Measurements from ENCODE around the gene PITPNM3.
"Not testable (repeated sequence)": the region's sequence is repeated elsewhere in the genome, so short reads cannot be mapped to it uniquely, and the experiment has no call there.

PITPNM3 gene

DNA sequence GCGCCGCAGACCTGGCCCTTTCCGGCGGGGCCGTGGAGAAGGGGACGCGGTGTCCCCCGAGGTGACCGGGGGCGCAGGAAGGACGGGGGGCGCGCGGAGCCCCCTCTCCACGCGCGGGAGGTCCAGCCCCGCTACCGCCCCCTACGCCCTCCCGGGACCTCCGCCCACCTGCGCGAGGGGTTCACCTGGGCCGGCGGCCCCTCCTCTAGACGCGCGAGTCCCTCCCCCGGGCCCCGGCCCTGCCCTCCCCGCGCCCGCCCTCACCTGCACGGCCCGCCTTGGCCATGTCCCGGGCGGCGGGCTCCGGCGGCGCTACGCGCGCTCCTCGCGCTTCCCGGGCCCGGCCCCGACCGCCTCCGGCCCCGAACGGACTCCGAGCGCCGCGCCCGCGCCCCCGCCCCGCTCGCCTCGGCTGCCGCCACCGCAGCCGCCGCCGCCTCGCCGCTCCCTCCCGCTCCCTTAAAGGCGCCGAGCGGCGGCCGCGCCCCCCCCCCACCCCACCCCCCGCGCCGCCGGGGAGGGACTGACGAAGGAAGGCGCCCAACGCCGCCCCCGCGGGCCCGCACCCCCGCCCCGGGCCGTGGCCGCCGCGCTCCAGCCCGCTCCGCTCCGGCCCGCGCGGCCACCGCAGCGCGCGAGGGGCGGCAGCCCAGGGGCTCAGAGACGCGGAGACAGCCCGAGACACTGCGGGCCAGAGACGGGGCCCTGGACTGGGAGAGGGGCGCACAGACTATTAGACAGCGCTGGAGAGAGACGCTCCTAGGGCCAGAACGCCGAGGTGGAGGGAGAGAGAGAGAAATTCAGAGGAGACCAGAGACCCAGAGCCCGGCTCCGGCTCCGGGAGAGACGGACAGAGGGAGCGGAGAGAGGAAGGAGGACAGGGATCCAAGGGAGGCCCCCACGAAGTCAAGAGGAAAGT, at the start of gene PITPNM3:
Gene PITPNM3 (minus strand): TSS at position 435 of the 919 bp plus-strand sequence. CDS start 149 bp downstream, at position 286.
- peak in 6 of 51 donors; percentile 7 to 47 (median 23) for DNase-seq

DNA sequence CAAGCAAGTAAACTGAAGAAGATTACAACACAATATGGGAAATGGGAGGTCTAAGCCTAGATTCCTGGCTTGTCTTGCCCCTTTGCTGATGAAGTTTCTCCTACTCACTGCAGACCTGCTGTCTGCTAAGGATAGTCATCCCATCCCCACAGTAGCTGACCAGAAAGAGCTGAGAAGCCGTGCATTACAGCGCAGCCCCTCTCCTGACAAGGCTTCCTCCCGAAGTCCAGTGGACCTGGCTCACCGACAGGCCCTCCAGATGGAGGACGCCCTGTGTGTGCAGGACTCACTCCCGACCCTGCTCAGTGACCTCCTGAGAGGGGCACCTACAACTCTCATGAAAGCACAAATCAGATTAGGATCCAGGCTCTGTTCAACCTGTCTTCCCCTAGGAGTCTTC, 48.8 kb upstream of the PITPNM3 start:
- no peak for DNase-seq

DNA sequence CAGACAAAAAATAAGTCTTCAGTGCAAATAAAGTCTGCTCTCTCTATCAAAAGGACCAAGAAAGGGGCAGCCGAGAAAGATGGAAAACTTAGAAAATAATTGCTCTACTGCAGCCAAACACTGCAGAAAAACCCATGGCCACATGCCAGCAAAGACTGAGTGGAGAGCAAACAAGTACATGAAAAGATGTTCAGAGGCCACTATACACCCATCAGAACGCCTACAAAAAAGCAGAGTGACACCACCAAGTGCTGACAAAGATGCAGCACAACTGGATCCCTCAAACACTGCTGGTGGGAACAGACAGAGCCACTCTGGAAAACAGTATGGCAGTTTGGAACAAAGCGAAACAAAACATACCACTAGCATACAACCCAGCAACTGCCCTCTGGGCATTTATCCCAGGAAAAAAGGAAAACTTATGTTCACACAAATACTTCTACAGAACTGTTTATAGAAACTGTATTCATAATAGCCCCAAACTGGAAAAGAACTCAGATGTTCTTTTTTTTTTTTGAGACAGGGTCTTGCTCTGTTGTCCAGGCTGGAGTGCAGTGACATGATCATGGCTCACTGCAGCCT, 47.5 kb upstream of the PITPNM3 start:
- peak in 7 of 51 donors; percentile 3 to 16 (median 8) for DNase-seq

DNA sequence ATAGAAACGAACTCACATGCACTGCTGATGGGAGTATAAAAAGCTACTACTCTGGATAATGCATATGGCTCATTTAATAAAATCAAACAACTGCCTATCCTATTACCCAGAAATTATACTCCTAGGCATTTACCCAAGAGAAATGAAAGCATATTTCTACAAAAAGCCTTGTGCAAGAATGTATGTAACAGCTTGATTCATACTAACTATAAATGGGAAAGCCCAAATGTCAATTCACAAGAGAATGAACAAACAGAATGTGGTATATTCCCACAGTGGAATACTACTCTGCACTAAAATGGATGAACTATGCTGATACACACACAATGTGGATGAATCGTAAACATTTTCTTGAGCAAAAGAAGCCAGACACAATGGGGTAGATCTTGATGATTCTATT, 45.8 kb upstream of the PITPNM3 start:
- DNase-seq, result no peak

DNA sequence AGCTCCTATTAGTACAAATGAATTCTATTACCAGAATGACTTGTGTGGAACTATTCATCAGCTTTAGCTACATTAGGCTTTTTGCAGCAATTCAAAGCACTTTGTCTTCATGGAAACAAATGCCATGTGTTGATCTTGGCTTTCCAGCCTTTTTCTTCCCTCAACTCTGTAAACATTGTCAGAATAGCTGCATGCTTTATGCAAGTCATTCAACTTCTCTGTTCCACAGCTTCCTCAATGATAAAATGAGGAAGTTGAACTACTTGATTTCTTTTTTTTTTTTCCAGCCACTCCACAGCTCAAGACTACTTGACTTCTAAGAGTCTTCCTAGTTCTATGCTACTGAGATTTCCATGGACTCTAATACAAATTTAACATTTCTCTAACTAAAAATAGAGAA, 43.0 kb upstream of the PITPNM3 start:
- DNase-seq, result peak in 2 of 51 donors; percentile 2 to 40

DNA sequence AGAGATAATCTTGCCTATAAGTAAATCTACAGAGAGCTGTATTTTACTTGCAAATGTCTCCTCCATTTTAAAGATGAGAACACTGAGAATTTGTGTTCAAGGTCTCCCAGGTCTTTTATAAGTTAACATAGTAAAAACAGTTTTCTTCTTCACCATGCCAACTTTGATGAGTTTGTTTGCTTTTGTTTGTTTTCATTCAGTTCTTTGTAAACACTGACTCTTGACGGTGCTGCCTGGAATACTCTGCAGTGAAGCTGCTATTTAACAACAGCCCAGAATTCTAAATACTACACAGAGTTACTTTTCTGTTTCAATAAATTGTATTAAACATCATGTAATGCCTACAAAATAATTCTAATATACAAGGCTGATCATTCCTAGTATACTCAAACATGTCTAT, 41.4 kb upstream of the PITPNM3 start:
- no peak for DNase-seq

DNA sequence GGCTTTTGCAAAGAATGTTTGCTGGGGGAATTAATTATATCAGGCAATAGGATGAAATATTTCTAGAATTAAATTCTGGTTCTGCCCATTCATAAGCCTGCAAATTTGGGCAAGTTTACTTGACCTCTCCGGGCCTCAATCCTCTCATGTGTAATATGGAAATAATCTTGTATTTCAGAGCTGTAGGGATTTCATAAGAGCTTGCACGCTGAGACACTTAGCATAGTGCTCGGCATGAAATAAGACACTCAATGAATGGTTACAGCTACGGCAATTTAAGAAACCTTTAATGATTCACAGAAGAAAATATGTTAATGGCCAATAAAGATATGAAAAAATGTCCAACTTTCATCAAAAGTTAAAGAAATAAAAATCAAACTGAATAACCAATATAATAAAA, 40.6 kb upstream of the PITPNM3 start:
- DNase-seq, result no peak

DNA sequence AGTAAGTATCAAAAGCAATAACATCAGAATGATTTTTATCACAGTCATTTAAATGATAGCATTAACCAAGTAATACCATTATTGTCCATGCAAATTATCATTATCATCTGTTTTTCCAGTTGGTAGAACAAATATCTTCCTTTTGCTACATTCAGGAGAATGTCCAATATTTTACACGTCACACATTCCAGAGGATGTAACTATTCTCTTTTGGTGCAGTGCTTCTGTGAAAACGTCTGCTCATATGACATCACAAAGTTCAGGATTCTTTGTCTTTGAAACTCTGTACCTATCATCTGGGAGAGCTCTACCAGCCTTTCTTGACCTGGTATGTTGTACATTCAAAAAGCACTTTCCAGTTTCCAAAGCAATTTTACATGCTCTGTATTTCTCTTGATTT, 40.2 kb upstream of the PITPNM3 start:
- no peak for DNase-seq

DNA sequence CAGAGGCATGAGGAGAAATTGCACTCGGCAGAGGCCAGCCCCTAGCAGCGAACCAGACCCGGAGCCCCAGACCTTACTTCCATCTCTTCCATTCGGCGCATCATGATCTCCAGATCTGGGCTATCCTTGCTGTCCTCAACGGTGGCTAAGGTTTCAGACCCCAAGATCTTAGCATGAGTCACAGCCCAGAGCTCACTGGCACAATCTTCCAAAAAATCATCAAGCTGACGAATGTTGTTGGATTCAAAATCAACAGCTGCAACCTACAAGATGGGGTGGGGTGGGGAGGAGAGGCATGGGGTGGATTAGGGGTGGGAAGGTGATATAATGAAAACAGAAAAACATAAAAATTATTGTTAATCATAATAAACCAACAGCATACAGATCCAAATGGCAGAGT, 39.7 kb upstream of the PITPNM3 start:
- DNase-seq, result no peak

DNA sequence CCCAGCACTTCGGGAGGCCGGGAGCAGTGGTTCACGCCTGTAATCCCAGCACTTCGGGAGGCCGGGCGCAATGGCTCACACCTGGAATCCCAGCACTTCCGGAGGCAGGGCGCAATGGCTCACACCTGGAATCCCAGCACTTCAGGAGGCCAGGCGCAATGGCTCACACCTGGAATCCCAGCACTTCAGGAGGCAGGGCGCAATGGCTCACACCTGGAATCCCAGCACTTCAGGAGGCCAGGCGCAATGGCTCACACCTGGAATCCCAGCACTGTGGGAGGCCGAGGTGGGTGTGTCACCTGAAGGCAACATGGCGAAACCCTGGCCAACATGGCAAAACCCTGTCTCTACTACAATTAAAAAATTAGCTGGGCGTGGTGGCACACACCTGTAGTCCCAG, 37.0 kb upstream of the PITPNM3 start:
- DNase-seq, result not testable (repeated sequence)

DNA sequence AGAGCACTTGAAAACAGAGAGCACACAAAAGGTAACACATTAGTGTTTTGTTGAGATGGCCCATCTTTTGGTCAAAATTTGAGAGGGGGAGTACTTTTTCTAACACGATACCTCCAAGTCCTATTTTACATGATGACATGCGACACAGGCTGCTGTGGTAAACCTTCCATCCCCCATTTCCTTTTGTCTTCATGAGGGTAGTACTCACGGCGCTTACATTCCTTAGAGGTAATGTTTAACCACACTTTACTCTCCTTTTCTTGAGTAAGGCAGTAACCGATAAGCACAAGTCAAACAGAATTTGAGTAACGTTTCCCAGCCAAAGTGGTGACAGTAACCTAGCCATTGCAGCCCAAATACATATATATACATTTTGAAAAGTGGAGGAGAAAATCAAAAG, 35.8 kb upstream of the PITPNM3 start:
- DNase-seq, result no peak

DNA sequence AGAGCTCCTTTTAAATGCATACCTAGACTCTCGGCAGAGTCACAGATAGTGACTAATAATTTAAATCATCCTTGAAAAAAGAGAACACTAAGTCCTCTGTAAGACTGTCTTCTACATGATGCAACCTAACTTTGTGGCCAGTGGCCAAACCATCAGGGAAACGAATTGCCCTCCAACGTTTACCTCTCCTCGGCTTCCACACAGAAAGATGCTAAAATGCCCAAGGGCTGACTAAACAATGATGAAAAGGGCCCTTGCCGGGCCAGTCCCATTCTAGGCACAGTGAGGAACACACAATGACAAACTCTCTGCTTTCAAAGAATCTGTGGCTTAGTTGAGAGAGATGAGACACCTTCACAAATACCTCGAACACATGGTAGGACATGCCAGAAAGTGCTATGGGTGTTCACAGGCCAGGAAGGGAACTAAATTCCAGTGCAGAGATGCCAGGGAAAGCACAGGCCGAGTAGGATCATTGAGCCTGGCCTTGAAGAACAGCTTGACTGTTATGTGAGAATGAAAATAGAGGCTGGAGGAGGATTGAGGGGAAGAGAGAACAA, 35.3 kb upstream of the PITPNM3 start:
- DNase-seq, result no peak

DNA sequence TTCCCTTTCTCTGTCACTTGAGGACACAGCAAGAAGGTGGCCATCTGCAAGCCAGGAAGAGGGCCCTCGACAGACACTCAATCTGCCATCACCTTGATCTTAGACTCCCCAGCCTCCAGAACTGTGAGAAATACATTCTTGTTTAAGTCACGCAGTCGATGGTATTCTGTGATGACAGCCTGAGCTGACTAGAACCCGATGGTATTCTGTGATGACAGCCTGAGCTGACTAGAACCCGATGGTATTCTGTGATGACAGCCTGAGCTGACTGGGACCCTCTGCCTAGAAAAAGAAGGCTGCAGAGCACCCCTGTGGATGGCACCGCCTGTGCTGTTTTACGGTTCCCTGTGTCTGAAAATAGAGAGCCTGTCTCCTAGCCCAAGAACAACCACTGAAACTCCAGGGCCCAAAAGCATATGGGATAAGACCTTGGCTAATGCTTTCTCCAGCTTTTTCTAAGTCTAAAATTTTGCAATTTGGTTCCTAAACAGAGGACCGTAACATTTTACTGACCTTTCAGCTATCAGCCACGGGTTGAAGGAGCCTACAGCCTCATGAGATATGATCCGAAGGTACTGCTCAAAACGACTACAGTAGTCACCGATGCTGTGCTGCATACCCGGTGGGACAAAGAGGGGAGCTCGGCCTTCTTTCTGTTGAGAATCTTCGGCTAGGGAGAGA, 33.1 kb upstream of the PITPNM3 start:
- no peak for DNase-seq

DNA sequence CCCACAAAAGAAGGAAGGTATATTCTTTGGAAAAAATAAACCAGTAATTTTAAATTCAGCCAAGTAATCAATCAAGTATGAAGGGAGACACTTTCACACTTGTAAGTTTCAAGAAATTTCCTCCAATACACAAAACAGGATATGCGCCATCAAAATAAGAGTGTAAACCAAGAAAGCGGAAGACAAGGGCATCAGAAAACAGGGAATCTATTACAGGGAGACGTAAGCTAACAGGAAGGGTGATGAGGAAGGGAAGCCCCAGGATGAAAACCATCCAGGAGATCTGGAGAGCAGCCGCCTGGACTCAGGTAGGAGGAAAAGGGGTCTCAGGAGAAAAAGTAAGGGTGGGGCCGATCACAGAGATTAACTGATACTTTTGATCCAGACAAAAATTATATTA, 31.8 kb upstream of the PITPNM3 start:
- no peak for DNase-seq

DNA sequence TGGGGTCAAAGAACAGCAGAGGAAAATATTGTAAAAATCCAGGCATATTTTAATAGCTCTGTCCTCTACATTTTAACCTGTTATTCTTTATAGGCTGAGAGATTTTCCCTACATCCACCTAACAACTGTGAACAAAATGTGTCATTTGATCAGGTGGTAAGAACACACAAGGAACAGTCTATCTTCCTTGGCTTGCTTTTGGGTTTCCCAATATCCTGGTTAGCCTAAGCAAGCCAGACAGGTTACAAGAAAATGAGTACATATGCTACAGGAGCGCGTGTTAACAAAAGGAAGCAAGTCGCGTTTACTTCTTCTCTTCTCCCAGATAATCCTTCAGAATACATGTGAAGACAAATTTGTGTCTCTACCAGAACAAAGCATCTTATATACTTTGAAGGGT, 31.0 kb upstream of the PITPNM3 start:
- no peak for DNase-seq

DNA sequence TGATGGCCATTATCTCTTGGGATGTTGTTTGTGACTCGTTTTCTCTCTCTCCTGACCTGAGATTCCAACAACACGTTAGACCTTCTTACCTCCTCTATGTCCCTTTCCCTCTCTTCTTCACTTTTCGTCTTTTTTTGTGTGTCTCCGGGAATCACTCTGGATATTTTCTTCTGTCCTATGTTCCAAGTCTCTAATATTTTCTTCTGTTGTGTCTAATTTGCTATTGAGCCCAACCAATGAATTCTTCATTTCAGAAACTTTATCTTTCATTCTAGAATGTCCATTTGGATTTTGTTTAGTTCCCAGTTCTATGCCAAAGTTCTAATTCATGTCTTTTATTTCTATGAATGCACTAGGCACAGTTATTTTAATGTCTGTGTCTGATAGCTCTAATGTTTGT, 27.1 kb upstream of the PITPNM3 start:
- DNase-seq, result no peak

DNA sequence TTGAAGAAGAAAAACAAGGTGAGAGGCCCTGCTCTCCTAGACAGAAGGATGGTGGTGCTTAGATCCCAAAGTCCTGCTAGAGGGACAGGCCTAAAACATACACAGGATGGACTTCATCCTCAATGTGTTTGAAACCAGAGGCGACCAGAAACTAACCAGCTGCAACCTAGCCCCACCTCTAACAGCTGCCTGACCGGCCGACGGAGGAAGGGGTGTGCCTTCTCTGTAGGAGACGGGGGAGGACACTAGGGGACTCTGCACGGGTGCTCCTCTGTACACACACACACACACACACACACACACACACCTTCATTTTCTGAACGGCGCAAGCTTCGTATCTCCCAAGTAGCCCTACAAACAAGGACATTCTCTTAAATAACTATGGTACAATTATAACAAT, 24.3 kb upstream of the PITPNM3 start:
- DNase-seq, result no peak

DNA sequence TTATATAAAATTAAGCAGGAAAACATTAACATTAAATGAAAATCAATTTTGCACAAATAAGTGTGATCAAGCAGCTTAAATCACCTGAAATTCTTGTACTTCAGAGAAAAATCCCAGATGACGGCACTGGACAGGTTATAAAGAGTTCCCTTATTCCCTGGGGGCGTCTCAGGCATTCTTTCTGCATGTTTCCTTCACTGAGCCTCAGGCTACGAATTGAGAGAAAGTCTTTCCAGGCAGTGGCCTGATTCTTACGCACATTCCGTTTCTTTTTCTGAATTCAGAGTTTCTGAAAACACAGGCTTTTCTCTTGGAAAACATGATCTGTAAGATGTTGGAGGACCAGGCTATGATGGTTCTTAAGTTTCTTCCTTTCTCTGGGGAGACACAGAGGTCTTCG, 22.1 kb upstream of the PITPNM3 start:
- no peak for DNase-seq

DNA sequence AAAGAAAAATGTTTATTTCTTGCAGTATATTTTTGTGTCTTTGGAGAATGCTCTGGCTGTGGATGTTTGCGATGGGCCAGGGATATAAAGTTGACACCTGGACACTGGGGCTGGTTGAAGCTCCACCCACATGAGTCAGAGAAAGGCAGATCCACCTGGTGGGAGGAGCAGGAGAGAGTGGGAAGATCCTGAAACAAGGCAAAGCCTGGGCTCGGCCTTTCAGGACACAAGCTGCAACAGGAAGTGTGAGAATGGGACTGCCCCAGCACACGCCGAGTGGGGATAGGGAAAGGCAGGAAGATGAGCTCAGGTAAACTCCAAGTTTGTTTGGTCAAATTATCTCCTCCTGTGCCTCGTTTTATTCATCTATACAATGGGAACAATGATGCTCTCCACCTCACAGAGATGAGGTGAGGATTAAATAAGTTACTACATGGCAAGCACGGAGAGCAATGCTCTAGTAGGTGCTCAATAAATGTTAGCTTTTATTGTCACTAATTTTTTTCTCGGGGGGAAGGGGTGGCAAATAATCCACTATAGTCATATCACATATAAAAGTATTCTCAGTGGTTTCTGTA, 21.4 kb upstream of the PITPNM3 start:
- no peak for DNase-seq

DNA sequence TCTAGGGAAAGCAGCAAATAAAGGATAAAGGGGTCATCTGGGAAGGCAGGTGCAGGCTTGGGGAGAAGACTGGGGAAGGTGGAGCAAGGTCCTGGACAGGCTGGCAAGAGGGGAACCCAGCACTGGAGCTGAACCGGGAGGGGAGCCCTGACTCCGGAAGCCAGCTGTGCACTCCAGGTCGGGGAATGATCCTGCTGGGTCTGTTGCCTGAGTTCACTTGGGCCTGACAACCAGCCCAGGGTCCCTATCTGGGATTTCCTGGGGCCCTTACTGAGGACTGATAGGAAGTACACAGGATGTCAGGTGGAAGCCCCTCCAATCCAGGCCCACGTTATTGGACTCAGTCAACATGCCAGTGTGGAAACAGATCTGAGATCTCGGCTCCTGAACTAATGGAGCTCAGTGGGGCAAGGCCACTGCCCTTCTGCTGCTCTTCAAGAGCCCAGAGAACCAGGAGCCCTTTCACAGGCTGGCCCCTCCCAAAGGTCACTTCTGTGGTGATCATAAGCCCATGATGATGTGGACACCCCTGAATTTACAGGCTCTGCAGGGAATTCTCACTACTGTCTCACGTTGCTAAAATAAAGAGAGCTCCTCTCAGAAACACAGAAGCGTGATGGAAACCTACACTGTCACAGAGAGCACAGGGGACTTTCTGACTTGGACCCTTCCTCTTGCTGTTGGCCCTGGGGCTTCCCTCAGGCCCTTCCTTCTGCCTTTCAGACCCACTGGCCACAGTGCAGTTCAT, 19.9 kb upstream of the PITPNM3 start:
- no peak for DNase-seq

DNA sequence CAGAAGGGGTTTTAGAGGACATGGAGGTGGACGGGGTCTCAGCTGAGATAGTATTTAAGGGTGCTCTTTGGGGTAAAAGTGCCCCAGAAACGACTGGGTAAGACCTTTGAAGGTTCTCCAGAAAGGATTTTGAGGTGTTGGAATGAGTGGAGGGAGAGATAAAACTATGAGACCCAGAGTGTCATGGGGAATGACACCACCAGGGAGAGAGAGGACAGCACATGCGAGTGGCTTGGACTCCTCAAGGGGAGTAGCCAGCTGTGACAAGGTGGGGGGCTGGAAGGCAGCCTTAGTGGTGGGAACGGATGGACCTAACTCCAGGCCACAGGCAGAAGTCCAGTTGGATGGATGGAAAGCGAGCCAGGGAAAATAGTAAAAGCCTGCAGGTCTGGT, 19.2 kb upstream of the PITPNM3 start:
- DNase-seq, result no peak

Data from hypothalamus (tissue), 51 donors.